ENCODE results near the gene HNRNPUL2.
A peak's percentile ranks its signal among the peaks of the same experiment; 100 is the strongest.
"Not testable (repeated sequence)": the region's sequence is repeated elsewhere in the genome, so short reads cannot be mapped to it uniquely, and the experiment has no call there.

HNRNPUL2 gene

DNA sequence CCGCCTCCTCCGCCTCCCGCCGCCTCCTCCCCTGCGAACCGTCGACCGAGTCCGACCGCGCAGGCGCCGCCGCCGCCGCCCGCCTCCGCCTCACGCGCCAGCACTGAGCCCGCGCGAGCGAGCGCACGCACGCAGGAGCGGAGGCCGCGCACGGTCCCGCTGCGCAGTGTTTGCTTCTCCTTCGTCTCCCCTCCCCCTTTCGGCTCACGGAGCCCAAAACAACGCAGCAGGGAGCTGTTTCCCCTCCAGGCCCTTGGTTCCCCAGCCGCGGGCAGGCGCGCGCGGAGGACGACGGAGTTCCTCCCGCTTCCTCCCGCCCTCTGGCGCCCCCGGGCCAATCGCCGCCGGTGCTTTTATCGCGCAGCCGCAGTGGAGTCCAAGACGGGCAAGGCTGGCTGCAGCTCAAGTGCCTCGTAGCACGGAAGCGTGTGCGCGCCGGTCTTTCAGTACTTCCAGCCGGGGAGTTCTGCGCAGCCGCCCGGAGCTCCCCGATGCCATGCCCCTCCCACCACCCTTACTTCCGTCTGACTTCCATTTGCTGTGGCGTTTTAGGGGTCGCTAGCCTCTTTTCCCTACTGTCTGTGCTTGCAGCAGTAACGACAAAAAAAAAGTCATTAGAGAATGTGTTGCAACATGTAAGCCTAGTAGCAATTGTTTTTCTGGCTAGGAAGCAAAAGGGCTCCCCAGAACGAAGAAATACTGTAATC lies at the start of gene HNRNPUL2:
Gene HNRNPUL2, minus strand, starts transcription at position 293 of the 707 bp plus-strand sequence. CDS start 301 bp downstream, outside the sequence.
- peak within 1 kb of the TSS; percentile 68 to 97 (median 90) for H3K4me3 ChIP-seq
- peak within 1 kb of the TSS; percentile 86 to 99 (median 94) for H3K27ac ChIP-seq

- no peak overlapping the region for H3K27ac ChIP-seq
- no peak overlapping the region for H3K4me3 ChIP-seq
Measured at GRCh38 chr11:62775646-62776045, 48.4 kb upstream of the HNRNPUL2 start.

GRCh38 chr11:62774407-62774806 lies 47.1 kb upstream of the HNRNPUL2 start:
- H3K27ac ChIP-seq = no peak overlapping the region
- no peak overlapping the region for H3K4me3 ChIP-seq

DNA sequence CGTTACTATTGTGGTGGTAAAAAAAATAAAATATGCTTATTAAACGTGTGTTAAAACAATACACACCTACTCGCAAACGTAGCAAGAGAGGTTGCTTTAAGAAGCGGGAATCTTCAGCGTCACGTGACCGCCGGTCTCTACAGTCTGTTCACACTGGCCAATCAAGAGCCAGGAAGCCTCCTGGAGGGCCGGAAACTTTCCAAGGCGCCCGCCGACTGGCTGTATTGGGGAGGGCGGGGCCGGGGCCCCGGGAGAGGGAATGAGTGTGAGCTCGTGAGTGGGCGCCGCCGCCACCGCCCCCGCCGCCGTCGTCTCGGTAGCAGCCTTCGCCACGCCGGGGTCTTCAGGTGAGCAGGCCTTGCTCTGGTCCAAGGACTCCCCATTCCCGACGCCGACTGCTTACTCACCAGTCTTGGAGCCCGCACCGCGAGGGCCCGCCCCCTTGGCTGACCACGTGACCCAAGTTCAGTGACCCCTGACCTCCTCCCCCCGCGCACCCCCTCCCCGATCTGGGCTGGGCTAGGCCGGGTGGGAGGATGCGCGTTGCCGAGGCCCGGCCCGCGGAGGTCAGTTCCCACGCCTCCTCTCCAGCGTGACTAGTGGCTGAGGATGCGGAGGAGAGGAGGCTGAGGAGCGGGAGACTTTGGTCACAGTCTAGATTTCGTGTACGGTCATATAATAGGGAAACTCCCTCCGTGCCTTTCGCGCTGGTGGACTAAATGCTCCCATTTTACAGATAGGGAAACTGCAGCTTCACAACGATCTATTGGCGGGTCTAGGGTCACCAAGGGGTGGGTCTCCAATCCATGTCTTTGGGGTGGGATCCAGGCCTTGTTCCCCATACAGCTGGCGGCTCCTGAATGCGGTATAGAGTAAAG lies 44.1 kb upstream of the HNRNPUL2 start, which contains the start of gene TAF6L:
Gene TAF6L, plus strand, starts transcription at position 253 of the 878 bp plus-strand sequence. CDS start 4,388 bp downstream, outside the sequence.
- peak within 1 kb of the TSS; percentile 50 to 97 (median 90) for H3K27ac ChIP-seq
- peak within 1 kb of the TSS; percentile 58 to 74 (median 67) for H3K4me3 ChIP-seq

DNA sequence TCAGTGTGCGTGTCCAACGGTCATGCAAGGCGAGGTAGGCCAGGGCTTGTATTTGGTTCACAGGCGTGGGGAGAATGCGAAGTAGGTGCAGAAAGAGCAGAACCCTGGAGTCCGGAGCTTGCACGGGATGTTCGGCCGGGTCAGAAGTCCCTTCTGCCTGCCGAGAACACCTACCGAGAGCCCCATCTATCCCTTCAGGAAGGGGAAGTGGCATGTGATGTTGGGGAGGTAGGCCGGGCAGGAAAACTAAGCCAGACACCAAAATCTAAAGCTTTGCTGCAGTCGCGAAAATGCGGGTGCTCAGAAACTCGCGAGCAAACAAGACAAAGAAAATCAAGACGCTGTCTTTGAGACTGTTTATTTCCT lies 43.5 kb upstream of the HNRNPUL2 start:
- H3K27ac ChIP-seq = peak overlapping the region in 20 of 21 experiments; percentile 76 to 97 (median 90)
- H3K4me3 ChIP-seq = peak overlapping the region; percentile 58 to 74 (median 67)

GRCh38 chr11:62760867-62761227 lies 33.6 kb upstream of the HNRNPUL2 start:
- peak overlapping the region; percentile 54 to 80 (median 67) for H3K4me3 ChIP-seq
- peak overlapping the region in 18 of 21 experiments; percentile 52 to 92 (median 82) for H3K27ac ChIP-seq

DNA sequence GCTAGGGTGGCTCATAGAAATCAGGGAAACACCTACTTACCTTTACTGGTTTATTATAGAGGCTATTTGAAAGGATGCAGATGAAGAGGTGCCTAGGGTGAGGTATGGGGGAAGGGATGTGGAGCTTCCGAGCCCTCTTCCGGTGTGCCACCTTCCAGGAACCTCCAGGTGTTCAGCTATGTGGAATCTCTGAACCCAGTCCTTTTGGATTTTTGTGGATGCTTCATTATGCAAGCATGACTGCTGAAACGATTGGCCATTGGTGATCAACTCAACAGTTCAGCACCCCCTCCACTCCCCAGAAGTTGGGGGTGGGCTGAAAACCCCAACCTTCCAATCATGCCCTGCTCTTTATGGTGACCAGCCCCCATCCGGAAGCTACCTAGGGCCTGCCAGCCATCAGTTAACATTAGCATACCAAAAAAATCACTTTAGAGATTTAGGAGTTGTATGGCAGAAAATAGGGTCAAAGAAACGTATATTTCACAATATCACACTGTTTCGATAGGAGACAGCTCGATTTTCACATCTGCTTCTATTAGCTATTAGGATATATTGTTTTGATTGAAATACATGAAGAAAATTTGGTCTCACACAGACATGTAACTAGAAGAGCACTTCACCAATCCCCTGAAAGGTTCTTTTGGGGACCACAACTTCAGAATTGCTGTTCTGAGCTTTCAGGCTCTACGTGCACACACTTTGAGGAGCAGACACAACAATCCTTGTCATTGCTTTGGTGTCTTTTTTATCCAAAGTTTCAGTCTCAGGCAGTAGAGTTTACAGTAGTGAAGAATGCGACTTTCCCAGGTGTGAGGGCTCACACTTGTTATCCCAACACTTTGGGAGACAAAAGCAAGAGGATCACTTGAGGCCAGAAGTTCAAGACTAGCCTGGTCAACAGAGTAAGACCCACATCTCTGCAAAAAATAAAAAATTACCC lies 30.9 kb upstream of the HNRNPUL2 start:
- Histone ChIP-seq H3K4me3 (no peak overlapping the region), H3K27ac (no peak overlapping the region)

DNA sequence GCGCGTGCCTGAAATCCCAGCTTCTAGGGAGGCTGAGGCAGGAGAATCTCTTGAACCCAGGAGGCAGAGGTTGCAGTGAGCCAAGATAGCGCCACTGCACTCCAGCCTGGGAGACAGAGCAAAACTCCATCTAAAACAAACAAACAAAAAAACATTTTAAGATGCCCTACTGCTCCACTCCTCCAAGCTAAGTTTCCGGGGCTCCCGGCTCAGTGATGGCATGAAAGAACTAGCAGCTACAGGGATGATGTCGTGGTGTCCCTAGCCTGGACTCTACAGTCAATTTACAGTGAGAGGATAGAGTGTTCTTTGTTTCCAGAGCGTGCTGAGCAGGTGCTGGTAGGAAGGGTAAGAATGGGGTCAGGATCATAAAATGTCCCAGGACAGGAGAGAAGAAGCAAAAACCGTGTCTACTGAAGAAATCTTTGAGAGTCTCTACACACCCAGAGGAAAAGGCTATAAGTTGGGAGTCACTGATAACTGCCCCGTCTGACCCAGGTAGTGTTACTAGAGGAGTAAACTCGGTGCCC lies 27.9 kb upstream of the HNRNPUL2 start:
- no peak overlapping the region for H3K27ac ChIP-seq
- no peak overlapping the region for H3K4me3 ChIP-seq

- peak within 1 kb of the TSS in 20 of 21 experiments; percentile 76 to 97 (median 90) for H3K27ac ChIP-seq
- H3K4me3 ChIP-seq = peak within 1 kb of the TSS; percentile 41 to 60 (median 53)
Measured at GRCh38 chr11:62753736-62754603, 26.7 kb upstream of the HNRNPUL2 start, which contains the start of gene ZBTB3. Gene ZBTB3, minus strand, starts transcription at chr11:62754160. Its CDS starts 496 bp downstream, at chr11:62753664.

DNA sequence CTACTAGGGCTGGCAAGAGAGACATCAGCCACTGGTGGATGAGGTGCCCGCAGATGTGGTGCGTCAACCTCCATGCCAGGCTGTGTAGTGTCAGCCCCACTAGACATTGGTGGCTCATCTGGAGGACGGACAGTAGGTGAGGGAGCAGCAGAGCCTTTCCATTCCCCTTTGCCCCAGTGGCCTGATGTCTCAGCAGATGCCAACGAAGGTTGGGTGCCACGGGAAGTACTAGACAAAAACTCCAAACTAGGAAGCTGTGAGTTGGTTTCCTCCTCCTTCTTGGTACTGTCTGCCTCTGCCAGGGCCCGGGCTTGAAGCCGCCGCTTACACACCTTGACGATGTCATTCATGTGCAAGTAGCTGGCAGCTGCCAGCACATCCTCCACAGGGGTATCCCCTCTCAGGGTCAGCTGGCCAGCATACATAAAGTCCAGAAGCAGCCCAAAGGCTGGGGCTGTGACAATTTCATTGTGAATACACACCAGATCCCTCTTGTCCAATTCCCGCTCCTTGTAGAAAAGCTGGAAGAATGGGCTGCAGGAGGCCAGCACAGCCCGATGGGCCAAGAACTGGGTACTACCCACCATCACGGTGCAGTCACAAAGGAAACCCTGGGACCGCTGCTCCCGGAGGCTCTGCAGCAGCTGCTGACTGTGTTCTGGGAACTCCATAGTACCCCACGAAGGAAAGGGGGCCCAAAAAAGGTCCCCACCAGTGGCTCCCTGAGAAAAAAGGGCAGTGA lies 25.9 kb upstream of the HNRNPUL2 start:
- H3K27ac ChIP-seq = peak overlapping the region in 20 of 21 experiments; percentile 27 to 97 (median 88)

DNA sequence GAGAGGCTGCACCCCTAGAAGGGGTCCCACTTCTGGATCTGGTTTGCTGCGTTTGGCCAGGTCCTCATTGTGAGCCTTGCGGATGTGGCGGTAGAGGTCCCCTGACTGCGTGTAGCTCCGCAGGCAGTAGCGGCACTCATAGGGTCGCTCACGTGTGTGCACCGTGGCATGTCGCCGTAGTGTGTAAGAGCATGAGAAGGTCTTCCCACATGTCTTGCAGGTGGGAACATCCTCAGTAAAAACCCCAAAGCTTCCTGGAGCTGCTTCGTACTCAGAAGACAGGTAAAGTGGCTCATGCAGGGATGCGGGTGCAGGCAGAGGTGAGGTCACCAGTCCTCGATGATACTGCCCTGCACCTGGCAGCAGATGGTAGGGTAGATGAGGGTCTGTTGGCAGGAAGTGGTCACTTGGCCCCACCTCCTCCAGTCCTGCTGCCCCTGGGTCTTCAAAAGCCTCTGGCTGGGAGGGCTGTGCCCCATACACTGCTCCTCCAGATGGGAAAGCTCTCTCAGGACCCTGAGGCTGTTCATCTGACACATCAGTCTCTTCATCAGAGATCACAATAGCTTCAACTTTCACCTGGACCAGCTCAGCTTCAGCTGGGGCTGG lies 25.0 kb upstream of the HNRNPUL2 start:
- Histone ChIP-seq H3K27ac (peak overlapping the region in 5 of 21 experiments; percentile 88 to 97 (median 92)), H3K4me3 (no peak overlapping the region)

More for the DNA sequence above, 25.9 kb upstream of the HNRNPUL2 start:
- peak overlapping the region; percentile 41 to 60 (median 53) for H3K4me3 ChIP-seq

GRCh38 chr11:62749931-62750330 lies 22.7 kb upstream of the HNRNPUL2 start:
- peak overlapping the region in 3 of 21 experiments; percentile 15 to 24 (median 22) for H3K27ac ChIP-seq
- not testable (repeated sequence) for H3K4me3 ChIP-seq

DNA sequence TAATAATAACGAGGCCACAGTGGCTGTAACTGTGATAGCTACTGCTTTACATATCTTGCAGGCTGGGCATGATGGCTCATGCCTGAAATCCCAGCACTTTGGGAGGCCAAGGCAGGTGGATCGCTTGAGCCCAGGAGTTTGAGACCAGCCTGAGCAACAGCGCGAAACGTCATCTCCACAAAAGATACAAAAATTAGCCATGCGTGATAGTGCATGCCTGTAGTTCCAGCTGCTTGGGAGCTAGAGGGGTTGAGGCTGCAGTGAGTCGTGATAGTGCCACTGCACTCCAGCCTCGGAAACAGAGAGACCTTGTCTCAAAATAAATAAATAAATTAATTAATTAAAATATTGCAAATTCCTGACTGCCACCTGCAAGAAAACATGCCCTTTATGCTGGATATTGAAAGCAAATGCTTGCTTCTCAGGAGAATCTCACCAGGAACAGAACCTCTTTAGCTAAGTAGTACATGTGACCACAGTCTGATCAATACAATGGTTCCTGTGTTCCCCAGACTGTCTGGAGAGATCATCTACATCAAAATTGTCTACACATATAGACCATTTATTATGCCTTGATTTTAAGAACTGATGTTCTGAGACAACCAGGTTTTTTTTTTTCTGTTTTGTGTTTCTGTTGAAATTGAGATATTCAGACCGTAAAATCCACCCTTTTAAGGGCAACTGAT lies 20.4 kb upstream of the HNRNPUL2 start:
- no peak overlapping the region for H3K4me3 ChIP-seq
- no peak overlapping the region for H3K27ac ChIP-seq

DNA sequence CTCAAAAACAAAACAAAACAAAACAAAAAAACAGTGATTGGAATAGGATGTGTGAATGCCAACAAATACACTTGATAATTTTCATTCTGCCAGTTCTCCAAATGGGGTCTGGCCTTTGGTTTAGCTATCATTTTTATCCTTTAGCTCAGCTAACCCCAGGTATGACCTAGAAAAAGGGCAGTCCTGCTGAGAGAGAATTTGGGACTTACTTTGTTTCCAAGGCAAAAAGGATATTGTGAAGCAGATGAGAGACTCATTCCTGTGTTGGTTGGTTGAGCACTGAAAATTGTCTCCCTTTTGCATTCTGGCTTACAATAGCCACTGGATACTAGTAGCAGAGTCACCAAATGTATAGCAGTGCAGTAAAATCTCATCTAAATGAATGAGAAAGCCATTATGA lies 9.9 kb upstream of the HNRNPUL2 start:
- Histone ChIP-seq H3K4me3 (no peak overlapping the region), H3K27ac (no peak overlapping the region)

GRCh38 chr11:62732830-62733229 lies 5.6 kb upstream of the HNRNPUL2 start:
- H3K4me3 ChIP-seq = no peak overlapping the region
- H3K27ac ChIP-seq = no peak overlapping the region

DNA sequence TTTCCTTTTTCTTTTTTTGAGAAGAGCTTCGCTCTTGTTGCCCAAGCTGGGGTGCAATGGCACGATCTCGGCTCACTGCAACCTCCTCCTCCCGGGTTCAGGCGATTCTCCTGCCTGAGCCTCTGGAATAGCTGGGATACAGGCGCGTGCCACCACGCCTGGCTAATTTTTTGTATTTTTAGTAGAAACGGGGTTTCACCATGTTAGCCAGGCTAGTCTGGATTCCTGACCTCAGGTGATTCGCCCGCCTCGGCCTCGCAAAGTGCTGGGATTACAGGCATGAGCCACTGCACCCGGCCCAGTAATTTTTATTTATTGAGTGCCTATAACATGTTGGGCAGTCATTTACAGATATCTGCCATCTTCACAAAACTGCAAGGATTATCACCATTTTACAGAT lies 2.8 kb upstream of the HNRNPUL2 start:
- Histone ChIP-seq H3K4me3 (peak overlapping the region in 6 of 7 experiments; percentile 68 to 97 (median 90)), H3K27ac (peak overlapping the region in 14 of 21 experiments; percentile 19 to 99 (median 94))
